ENCODE measurements around the gene UROC1. TPM values are rescaled to one million over a fixed set of nuclear protein-coding genes. Genes with fewer than 3 reads are reported as not detected.

The UROC1 gene
- total RNA-seq, 6 donors from 2014 or later = not detected

- TF ChIP-seq POLR2AphosphoS5 (IDR thresholded peaks at IDR 0.05) (no peak), CTCF (IDR thresholded peaks at IDR 0.05) (no peak), POLR2A (IDR thresholded peaks at IDR 0.05) (no peak), EP300 (IDR thresholded peaks at IDR 0.05) (no peak)
- H3K9me3 ChIP-seq = no peaks in the 10 kb centered on the region
- H3K27me3 ChIP-seq = no peaks in the 10 kb centered on the region
- peaks cover 0 to 5% (median 0%) of the 10 kb centered on the region in 4 donors for H3K4me1 ChIP-seq
- 84 to 88% methylated on average over 7 to 8 of the region's 8 CpGs for WGBS, 2 donors
- peaks cover 7 to 45% (median 38%) of the 10 kb centered on the region in 4 donors for H3K36me3 ChIP-seq
- no peak overlapping the region for H3K4me3 ChIP-seq
- DNase-seq (no peak), ATAC-seq (ENCODE audit: low FRiP score in 2 of 2) (no peak)
- H3K27ac ChIP-seq = no peak overlapping the region
Observed at GRCh38 chr3:126446301-126446700, 71.3 kb downstream of the UROC1 start.

DNA sequence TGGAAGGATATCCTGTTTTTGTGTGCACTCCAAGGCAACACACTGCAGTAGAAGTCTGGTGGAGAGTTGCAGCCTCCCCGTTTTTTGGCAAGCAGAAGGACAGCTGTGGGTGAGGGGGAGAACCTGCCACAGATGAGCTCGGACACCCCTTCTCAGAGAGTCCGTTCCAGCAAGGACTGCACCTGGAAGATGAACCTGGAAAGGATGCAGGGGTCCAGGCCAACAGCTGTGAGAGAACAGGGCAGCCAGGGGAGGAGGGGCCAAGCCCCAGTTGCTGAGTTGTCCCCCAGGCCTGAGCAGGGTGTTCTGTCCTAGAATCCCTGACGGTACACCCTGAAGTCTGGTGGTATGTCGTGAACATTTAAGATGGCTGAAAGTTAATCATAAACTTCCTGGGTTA, 72.1 kb downstream of the UROC1 start:
- no peaks in the 10 kb centered on the region for H3K9me3 ChIP-seq
- TF ChIP-seq POLR2A (IDR thresholded peaks at IDR 0.05) (no peak), CTCF (IDR thresholded peaks at IDR 0.05) (no peak), EP300 (IDR thresholded peaks at IDR 0.05) (no peak), POLR2AphosphoS5 (IDR thresholded peaks at IDR 0.05) (no peak)
- H3K27ac ChIP-seq = peak overlapping the region in 1 of 4 donors; percentile 10
- peaks cover 7 to 45% (median 33%) of the 10 kb centered on the region in 4 donors for H3K36me3 ChIP-seq
- no peak for ATAC-seq (ENCODE audit: low FRiP score in 2 of 2)
- DNase-seq = no peak
- H3K4me1 ChIP-seq = peaks cover 0 to 5% (median 0%) of the 10 kb centered on the region in 4 donors
- no peak overlapping the region for H3K4me3 ChIP-seq
- 61 to 79% methylated on average over 3 to 5 of the region's 5 CpGs for WGBS, 2 donors
- H3K27me3 ChIP-seq = no peaks in the 10 kb centered on the region

DNA sequence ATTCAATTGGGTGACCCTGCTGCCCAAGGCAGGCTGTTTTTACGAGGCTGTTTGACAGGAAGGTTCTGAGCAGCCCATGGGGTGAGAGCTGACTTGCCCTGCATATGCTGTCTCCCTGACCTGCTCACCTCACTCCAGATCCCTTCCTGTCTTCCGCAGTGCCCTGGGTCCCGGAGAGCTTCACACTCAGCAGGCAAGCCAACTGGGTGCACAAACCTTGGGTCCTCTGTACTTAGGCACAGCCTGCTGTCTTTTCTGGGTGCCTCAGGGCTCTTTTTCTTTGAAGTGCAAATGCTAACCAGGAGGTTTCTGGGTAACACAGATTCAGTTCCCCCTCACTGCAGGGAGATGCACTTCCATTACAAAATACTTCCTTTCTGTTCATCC, 74.7 kb downstream of the UROC1 start:
- Histone ChIP-seq H3K4me3 (no peak overlapping the region), H3K36me3 (peaks cover 9 to 45% (median 32%) of the 10 kb centered on the region in 4 donors), H3K27me3 (no peaks in the 10 kb centered on the region), H3K9me3 (no peaks in the 10 kb centered on the region), H3K27ac (no peak overlapping the region), H3K4me1 (peaks cover 0 to 5% (median 0%) of the 10 kb centered on the region in 4 donors)
- 83 to 96% methylated on average over 3 of the region's 3 CpGs for WGBS, 2 donors
- DNase-seq = no peak
- TF ChIP-seq POLR2A (IDR thresholded peaks at IDR 0.05) = no peak
- TF ChIP-seq EP300 (IDR thresholded peaks at IDR 0.05) = no peak
- TF ChIP-seq CTCF (IDR thresholded peaks at IDR 0.05) = no peak
- no peak for TF ChIP-seq POLR2AphosphoS5 (IDR thresholded peaks at IDR 0.05)
- no peak for ATAC-seq (ENCODE audit: low FRiP score in 2 of 2)

GRCh38 chr3:126442094-126442855, 75.3 kb downstream of the UROC1 start:
- Histone ChIP-seq H3K4me1 (peaks cover 0 to 5% (median 0%) of the 10 kb centered on the region in 4 donors), H3K4me3 (no peak overlapping the region), H3K36me3 (peaks cover 10 to 50% (median 34%) of the 10 kb centered on the region in 4 donors), H3K27me3 (no peaks in the 10 kb centered on the region), H3K9me3 (no peaks in the 10 kb centered on the region), H3K27ac (no peak overlapping the region)
- ATAC-seq (ENCODE audit: low FRiP score in 2 of 2) (no peak), DNase-seq (no peak)
- no peak for TF ChIP-seq POLR2AphosphoS5 (IDR thresholded peaks at IDR 0.05)
- WGBS, 2 donors = 89 to 90% methylated on average over 13 of the region's 13 CpGs

DNA sequence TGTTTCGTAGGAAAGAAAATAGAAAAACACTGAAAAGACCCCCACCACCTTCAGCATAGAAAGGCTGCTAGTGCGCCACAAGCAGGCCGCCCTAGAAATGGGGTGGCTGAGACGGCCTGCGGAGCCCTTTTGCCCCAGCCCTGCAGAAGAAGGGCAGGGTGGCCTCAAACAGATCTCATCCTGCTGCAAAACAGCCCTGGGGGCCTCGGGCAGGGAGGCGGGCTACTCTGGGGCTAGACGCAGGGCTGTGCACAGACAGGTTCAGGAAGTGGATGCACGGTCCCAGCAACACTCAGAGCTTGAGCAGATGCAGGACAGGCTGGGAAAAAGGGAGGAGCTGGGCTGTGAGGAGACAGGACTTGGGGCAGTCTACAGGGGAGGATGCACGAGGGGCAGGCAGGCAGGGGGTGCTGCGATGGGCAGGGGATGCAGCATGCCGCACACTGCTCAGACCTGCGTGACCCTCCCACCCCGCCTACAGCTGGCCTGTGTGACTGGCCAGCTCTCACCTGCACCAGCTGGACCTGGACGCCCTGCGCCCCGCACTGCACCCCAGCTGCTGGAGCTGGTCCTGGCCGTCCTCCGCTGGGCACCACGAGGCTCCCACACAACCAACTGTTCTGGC, 76.2 kb downstream of the UROC1 start:
- H3K27me3 ChIP-seq = no peaks in the 10 kb centered on the region
- H3K4me1 ChIP-seq = peaks cover 0 to 5% (median 0%) of the 10 kb centered on the region in 4 donors
- H3K36me3 ChIP-seq = peaks cover 15 to 59% (median 42%) of the 10 kb centered on the region in 4 donors
- ATAC-seq (ENCODE audit: low FRiP score in 2 of 2) = peak in 1 of 2 donors; percentile 34
- H3K4me3 ChIP-seq = no peak overlapping the region
- WGBS, 2 donors = 91 to 96% methylated on average over 14 to 20 of the region's 20 CpGs
- H3K27ac ChIP-seq = no peak overlapping the region
- DNase-seq = peak in 1 of 2 donors; percentile 76
- no peak for TF ChIP-seq EP300 (IDR thresholded peaks at IDR 0.05)
- no peak for TF ChIP-seq CTCF (IDR thresholded peaks at IDR 0.05)
- no peak for TF ChIP-seq POLR2A (IDR thresholded peaks at IDR 0.05)
- no peak for TF ChIP-seq POLR2AphosphoS5 (IDR thresholded peaks at IDR 0.05)
- H3K9me3 ChIP-seq = no peaks in the 10 kb centered on the region

Measured in upper lobe of left lung (tissue), 6 donors.